ENCODE data around the gene RBMS3. TPM values are rescaled to one million over a fixed set of nuclear protein-coding genes. Genes with fewer than 3 reads are reported as not detected.

RBMS3 gene
- total RNA-seq, 1 donor from 2014 or later: 47.6 TPM

GRCh38 chr3:29568355-29568754, 287.5 kb downstream of the RBMS3 start:
- H3K36me3 Mint-ChIP-seq (ENCODE audit: low read depth): peaks cover 6% of the 10 kb centered on the region

DNA sequence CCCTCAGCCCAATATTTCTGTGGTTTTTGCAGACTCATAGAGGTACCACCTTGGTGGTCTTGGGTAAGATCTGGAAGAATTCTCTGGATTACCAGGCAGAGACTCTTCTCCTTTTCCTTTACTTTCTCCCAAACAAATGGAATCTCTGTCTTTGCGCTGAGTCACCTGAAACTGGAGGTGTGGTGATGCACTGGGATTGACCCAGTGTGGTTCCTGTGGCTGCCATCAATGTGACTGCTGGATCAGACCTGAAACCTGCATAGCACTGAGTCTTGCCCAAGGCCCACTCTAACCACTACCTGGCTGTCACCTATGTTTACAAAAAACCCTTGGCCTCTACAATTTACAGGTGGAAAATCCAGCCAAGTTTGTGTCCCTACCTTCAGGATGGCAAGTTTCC, 295.3 kb downstream of the RBMS3 start:
- no peak overlapping the region for H3K27ac Mint-ChIP-seq (ENCODE audit: unreplicated experiment)
- peaks cover 4% of the 10 kb centered on the region for H3K36me3 Mint-ChIP-seq (ENCODE audit: low read depth)
- H3K27me3 Mint-ChIP-seq (ENCODE audit: low read depth): no peaks in the 10 kb centered on the region
- H3K4me1 Mint-ChIP-seq (ENCODE audit: low read depth): peaks cover 11% of the 10 kb centered on the region
- TF ChIP-seq CTCF (IDR thresholded peaks at IDR 0.05): no peak
- no peak for DNase-seq (ENCODE audit: low spot score)
- H3K4me3 Mint-ChIP-seq (ENCODE audit: unreplicated experiment): no peak overlapping the region
- peaks cover 14% of the 10 kb centered on the region for H3K9me3 Mint-ChIP-seq (ENCODE audit: low read depth)

More at GRCh38 chr3:29568355-29568754, 287.5 kb downstream of the RBMS3 start:
- no peak for DNase-seq (ENCODE audit: low spot score)
- Mint-ChIP-seq H3K4me3 (ENCODE audit: unreplicated experiment) (no peak overlapping the region), H3K27ac (ENCODE audit: unreplicated experiment) (no peak overlapping the region), H3K27me3 (ENCODE audit: low read depth) (no peaks in the 10 kb centered on the region), H3K9me3 (ENCODE audit: low read depth) (peaks cover 14% of the 10 kb centered on the region), H3K4me1 (ENCODE audit: low read depth) (peaks cover 18% of the 10 kb centered on the region)
- no peak for TF ChIP-seq CTCF (IDR thresholded peaks at IDR 0.05)

- no peak for DNase-seq (ENCODE audit: low spot score)
- no peaks in the 10 kb centered on the region for H3K27me3 Mint-ChIP-seq (ENCODE audit: low read depth)
- H3K4me3 Mint-ChIP-seq (ENCODE audit: unreplicated experiment): no peak overlapping the region
- no peak for TF ChIP-seq CTCF (IDR thresholded peaks at IDR 0.05)
- H3K4me1 Mint-ChIP-seq (ENCODE audit: low read depth): peaks cover 11% of the 10 kb centered on the region
- no peak overlapping the region for H3K27ac Mint-ChIP-seq (ENCODE audit: unreplicated experiment)
- peaks cover 2% of the 10 kb centered on the region for H3K36me3 Mint-ChIP-seq (ENCODE audit: low read depth)
- peaks cover 9% of the 10 kb centered on the region for H3K9me3 Mint-ChIP-seq (ENCODE audit: low read depth)
Observed at GRCh38 chr3:29576675-29577074, 295.8 kb downstream of the RBMS3 start.

GRCh38 chr3:29577250-29577649, 296.4 kb downstream of the RBMS3 start:
- DNase-seq (ENCODE audit: low spot score): no peak

GRCh38 chr3:29581311-29581710, 300.4 kb downstream of the RBMS3 start:
- no peaks in the 10 kb centered on the region for H3K27me3 Mint-ChIP-seq (ENCODE audit: low read depth)
- TF ChIP-seq CTCF (IDR thresholded peaks at IDR 0.05): no peak
- H3K27ac Mint-ChIP-seq (ENCODE audit: unreplicated experiment): no peak overlapping the region
- peaks cover 11% of the 10 kb centered on the region for H3K4me1 Mint-ChIP-seq (ENCODE audit: low read depth)
- H3K9me3 Mint-ChIP-seq (ENCODE audit: low read depth): peaks cover 2% of the 10 kb centered on the region
- no peak for DNase-seq (ENCODE audit: low spot score)
- no peaks in the 10 kb centered on the region for H3K36me3 Mint-ChIP-seq (ENCODE audit: low read depth)
- H3K4me3 Mint-ChIP-seq (ENCODE audit: unreplicated experiment): no peak overlapping the region

More at GRCh38 chr3:29577250-29577649, 296.4 kb downstream of the RBMS3 start:
- Mint-ChIP-seq H3K9me3 (ENCODE audit: low read depth) (peaks cover 6% of the 10 kb centered on the region), H3K36me3 (ENCODE audit: low read depth) (no peaks in the 10 kb centered on the region), H3K4me3 (ENCODE audit: unreplicated experiment) (no peak overlapping the region), H3K27me3 (ENCODE audit: low read depth) (no peaks in the 10 kb centered on the region), H3K27ac (ENCODE audit: unreplicated experiment) (no peak overlapping the region), H3K4me1 (ENCODE audit: low read depth) (peaks cover 11% of the 10 kb centered on the region)
- TF ChIP-seq CTCF (IDR thresholded peaks at IDR 0.05): no peak
